Nephron (organoid): ENCODE measurements around the gene PLCH1.

Source experiments
- H3K27ac Mint-ChIP-seq, 3 experiments: 2 replicates each; pipeline ENCODE4 v1.8.0; 2020; ENCODE audit warnings: mixed read lengths in 3 of 3, mild to moderate bottlenecking in 2 of 3, moderate library complexity in 1 of 3
- H3K27me3 Mint-ChIP-seq: 2 replicates; pipeline ENCODE4 v1.8.0; 2021; ENCODE audit warnings: low read depth, mild to moderate bottlenecking, moderate library complexity, mixed read lengths
- H3K36me3 Mint-ChIP-seq: 2 replicates; pipeline ENCODE4 v1.8.0; 2020; ENCODE audit warnings: low read depth, mixed read lengths
- H3K4me1 Mint-ChIP-seq: 2 replicates; pipeline ENCODE4 v1.8.0; 2020; ENCODE audit warnings: mixed read lengths
- H3K4me3 Mint-ChIP-seq, 3 experiments: 2 replicates each; pipeline ENCODE4 v1.8.0; 2020; ENCODE audit warnings: mild to moderate bottlenecking in 3 of 3, mixed read lengths in 3 of 3, moderate library complexity in 2 of 3
- H3K9me3 Mint-ChIP-seq: 2 replicates; pipeline ENCODE4 v1.8.0; 2020; ENCODE audit warnings: mixed read lengths
- TF ChIP-seq, protein P1 (sequence below), 3 experiments: fragments of 200-600 bp; sonication (generic); IDR thresholded peaks; one replicate each; pipeline ENCODE4 v1.5.0; 2021; ENCODE audit warnings: antibody characterized with exemption in 3 of 3; ENCODE audit not compliant: unreplicated experiment in 3 of 3

PLCH1 gene

DNA sequence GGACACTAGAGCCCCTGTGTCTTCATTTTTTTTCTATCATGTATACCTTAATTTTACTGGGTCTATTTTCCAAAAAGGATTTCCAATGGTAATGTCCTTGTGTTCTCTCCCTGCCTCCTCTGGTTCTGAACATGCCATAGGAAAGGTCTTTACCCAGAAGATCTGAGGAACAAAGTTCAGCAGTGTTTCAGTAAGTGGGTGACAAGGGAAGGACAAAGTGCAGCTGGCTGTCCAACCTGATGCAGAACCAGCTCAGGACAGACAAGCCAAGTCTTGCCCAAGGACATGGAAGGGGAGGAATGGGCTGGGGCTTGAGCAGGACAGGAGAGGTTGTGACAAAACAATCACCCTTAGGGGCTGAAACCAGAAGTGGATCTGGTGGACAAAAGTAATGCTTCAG, 390.2 kb downstream of the PLCH1 start:
- TF ChIP-seq, protein P1, sequence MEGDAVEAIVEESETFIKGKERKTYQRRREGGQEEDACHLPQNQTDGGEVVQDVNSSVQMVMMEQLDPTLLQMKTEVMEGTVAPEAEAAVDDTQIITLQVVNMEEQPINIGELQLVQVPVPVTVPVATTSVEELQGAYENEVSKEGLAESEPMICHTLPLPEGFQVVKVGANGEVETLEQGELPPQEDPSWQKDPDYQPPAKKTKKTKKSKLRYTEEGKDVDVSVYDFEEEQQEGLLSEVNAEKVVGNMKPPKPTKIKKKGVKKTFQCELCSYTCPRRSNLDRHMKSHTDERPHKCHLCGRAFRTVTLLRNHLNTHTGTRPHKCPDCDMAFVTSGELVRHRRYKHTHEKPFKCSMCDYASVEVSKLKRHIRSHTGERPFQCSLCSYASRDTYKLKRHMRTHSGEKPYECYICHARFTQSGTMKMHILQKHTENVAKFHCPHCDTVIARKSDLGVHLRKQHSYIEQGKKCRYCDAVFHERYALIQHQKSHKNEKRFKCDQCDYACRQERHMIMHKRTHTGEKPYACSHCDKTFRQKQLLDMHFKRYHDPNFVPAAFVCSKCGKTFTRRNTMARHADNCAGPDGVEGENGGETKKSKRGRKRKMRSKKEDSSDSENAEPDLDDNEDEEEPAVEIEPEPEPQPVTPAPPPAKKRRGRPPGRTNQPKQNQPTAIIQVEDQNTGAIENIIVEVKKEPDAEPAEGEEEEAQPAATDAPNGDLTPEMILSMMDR (IDR thresholded peaks at IDR 0.05; ENCODE audit: unreplicated experiment in 3 of 3): no peak
- Mint-ChIP-seq H3K4me3 (no peak overlapping the region), H3K36me3 (no peaks in the 10 kb centered on the region), H3K27ac (no peak overlapping the region), H3K4me1 (no peaks in the 10 kb centered on the region), H3K27me3 (peaks cover 4% of the 10 kb centered on the region), H3K9me3 (no peaks in the 10 kb centered on the region)

DNA sequence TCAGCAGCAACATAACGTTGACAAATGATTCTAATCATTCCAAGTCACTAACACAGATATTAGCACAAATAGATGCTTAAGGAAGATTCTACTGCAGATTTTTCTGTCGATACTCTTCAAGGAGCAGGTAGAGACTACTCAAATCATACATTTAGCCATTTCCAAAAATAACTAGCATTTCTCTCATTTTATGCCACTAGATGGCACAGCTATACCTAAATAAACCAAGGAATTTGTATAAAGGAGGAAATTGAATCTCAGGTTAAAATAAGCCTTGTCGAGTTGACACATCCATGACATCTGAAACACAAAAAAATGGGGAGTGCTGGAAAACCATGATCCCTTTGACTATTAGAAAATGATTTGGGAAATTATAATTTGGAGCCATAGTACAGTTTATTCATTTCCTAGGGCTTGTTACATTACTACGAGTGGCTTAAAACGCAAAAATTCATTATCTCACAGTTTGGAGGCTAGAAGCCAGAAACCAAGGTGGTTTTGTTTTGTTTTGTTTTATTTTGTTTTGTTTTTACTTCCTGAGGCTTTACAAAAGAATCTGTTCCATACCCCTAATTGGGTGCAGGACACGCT, 391.9 kb downstream of the PLCH1 start:
- H3K36me3 Mint-ChIP-seq: no peaks in the 10 kb centered on the region
- TF ChIP-seq, protein P1 (IDR thresholded peaks at IDR 0.05; ENCODE audit: unreplicated experiment in 3 of 3): peak; percentile 51 to 66 (median 55)
- H3K4me3 Mint-ChIP-seq: no peak overlapping the region
- H3K27ac Mint-ChIP-seq: no peak overlapping the region
- no peaks in the 10 kb centered on the region for H3K4me1 Mint-ChIP-seq
- H3K27me3 Mint-ChIP-seq: peaks cover 4% of the 10 kb centered on the region
- no peaks in the 10 kb centered on the region for H3K9me3 Mint-ChIP-seq

DNA sequence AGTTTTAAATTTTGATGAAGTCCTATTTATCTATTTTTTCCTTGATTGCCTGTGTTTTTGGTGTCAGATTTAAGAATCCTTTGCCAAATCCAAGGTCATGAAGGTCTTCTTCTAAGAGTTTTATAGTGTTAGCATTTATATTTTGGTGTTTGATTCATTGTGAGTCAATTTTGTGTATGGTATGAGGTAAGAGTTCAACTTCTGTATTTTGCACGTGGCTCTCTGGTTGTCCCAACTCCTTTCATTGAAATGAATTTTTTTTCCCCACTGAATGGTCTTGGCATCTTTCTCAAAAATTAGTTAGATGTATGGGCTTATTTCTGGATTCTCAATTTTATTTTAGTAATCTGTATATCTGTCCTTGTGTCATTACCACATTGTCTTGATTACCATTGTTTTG, 394.3 kb downstream of the PLCH1 start:
- H3K27ac Mint-ChIP-seq: no peak overlapping the region
- TF ChIP-seq, protein P1 (IDR thresholded peaks at IDR 0.05; ENCODE audit: unreplicated experiment in 3 of 3): no peak
- H3K4me3 Mint-ChIP-seq: no peak overlapping the region
- H3K36me3 Mint-ChIP-seq: no peaks in the 10 kb centered on the region
- no peaks in the 10 kb centered on the region for H3K27me3 Mint-ChIP-seq
- H3K9me3 Mint-ChIP-seq: no peaks in the 10 kb centered on the region
- no peaks in the 10 kb centered on the region for H3K4me1 Mint-ChIP-seq

DNA sequence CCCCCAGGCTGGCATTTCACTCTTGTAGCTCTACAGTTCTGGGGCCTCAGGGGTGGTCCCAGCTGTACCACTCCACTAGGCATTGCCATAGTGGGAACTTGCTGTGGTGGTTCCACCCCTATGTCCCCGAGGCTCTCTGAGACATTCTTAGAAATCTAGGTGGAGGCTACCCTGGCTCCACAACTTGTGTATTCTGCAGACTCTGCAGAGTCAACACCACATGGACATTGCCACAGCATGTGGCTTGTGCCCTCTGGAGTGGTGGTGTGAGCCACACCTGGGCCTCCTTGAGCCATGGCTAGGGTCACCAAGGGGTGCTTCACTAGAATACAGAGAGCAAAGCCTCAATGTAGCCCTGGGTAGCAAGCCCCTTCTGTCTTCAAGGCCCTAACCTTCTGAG, 397.0 kb downstream of the PLCH1 start:
- no peaks in the 10 kb centered on the region for H3K9me3 Mint-ChIP-seq
- H3K27me3 Mint-ChIP-seq: no peaks in the 10 kb centered on the region
- no peaks in the 10 kb centered on the region for H3K36me3 Mint-ChIP-seq
- H3K4me1 Mint-ChIP-seq: no peaks in the 10 kb centered on the region
- no peak overlapping the region for H3K4me3 Mint-ChIP-seq
- H3K27ac Mint-ChIP-seq: no peak overlapping the region
- TF ChIP-seq, protein P1 (IDR thresholded peaks at IDR 0.05; ENCODE audit: unreplicated experiment in 3 of 3): no peak

DNA sequence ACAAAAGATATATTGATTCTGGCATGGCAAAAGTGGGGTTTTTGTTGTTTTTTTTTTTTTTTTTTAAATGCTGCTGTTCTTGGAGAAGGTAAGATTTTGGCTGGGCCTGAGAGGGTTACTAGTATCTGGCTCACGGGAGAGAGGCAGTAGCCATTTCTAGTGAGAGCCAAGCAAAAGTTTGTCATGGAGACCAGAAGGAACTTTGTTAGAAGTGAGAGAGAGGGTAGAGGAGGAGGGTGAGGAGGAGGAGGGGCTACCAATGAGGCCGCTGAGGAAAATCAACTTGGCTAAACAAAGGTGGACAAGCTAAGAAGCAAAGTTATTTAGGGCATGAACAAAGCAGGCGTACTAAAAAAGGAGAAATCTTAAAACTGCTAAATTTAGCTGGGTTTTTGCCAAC, 402.5 kb downstream of the PLCH1 start:
- Mint-ChIP-seq H3K9me3 (no peaks in the 10 kb centered on the region), H3K27ac (peak overlapping the region in 2 of 3 experiments; percentile 2 to 13), H3K4me3 (no peak overlapping the region), H3K36me3 (no peaks in the 10 kb centered on the region), H3K4me1 (peaks cover 10% of the 10 kb centered on the region), H3K27me3 (no peaks in the 10 kb centered on the region)
- TF ChIP-seq, protein P1 (IDR thresholded peaks at IDR 0.05; ENCODE audit: unreplicated experiment in 3 of 3): no peak

DNA sequence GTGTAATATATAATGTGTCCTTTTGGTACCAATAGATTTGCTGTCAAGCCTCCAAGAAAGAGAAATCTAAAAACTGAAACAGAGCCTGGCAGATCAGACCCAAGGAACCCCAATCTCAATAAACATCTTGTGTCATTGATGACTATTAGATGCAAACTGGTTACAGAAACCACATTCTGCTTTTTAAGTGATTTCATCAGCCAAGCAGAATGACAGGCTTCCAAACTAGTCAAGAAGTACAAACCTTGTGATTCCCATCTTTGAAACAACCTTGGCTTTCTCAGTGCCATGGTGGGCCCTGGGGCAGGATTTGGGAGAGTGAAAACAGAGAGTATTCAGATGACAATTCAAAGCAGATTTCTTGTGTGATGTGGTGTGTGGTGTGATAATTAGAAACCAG, 405.8 kb downstream of the PLCH1 start:
- TF ChIP-seq, protein P1 (IDR thresholded peaks at IDR 0.05; ENCODE audit: unreplicated experiment in 3 of 3): no peak
- no peak overlapping the region for H3K27ac Mint-ChIP-seq
- no peaks in the 10 kb centered on the region for H3K36me3 Mint-ChIP-seq
- H3K4me1 Mint-ChIP-seq: peaks cover 17% of the 10 kb centered on the region
- no peak overlapping the region for H3K4me3 Mint-ChIP-seq
- H3K27me3 Mint-ChIP-seq: peaks cover 3% of the 10 kb centered on the region
- H3K9me3 Mint-ChIP-seq: no peaks in the 10 kb centered on the region
